Keratinocyte (primary cell): ENCODE data around the gene NAALADL2. TPM values are rescaled to one million over a fixed set of nuclear protein-coding genes. Genes with fewer than 3 reads are reported as not detected.

Experiments used
- DNase-seq: peaks from one replicate; pipeline ENCODE4 v3.0.0-alpha.2; 2011; ENCODE audit warnings: low read depth, missing footprints, low spot score
- FAIRE-seq: peaks from 2 replicates; lab custom pipeline; 2011; peaks lifted over from hg19 to GRCh38; lab: Jason Lieb, UNC
- H2AFZ ChIP-seq: 2 replicates; pipeline ENCODE4 v1.6.0; 2012; ENCODE audit warnings: low read length, control low read depth, inconsistent platforms; ENCODE audit not compliant: control insufficient read depth
- H3K27ac ChIP-seq: 2 replicates; pipeline ENCODE4 v1.5.1; 2011; ENCODE audit warnings: low read length; ENCODE audit not compliant: control insufficient read depth, insufficient read depth
- H3K27me3 ChIP-seq: 3 replicates; pipeline ENCODE4 v1.6.0; 2011; ENCODE audit warnings: low read length; ENCODE audit not compliant: control insufficient read depth, insufficient read depth; ENCODE audit errors: extremely low read depth
- H3K36me3 ChIP-seq, 2 experiments: 2 replicates in 1 of 2; 3 replicates in 1 of 2; pipeline ENCODE4 v1.5.1; 2011; ENCODE audit warnings: low read length in 2 of 2, mild to moderate bottlenecking in 1 of 2; ENCODE audit not compliant: control insufficient read depth in 2 of 2, insufficient read depth in 2 of 2; ENCODE audit errors: extremely low read depth in 1 of 2
- H3K4me1 ChIP-seq: 3 replicates; pipeline ENCODE4 v1.5.1; 2011; ENCODE audit warnings: low read length; ENCODE audit not compliant: control insufficient read depth, insufficient read depth; ENCODE audit errors: extremely low read depth
- H3K4me2 ChIP-seq: 3 replicates; pipeline ENCODE4 v1.6.0; 2011; ENCODE audit warnings: low read depth, low read length; ENCODE audit not compliant: control insufficient read depth, insufficient read depth; ENCODE audit errors: extremely low read depth
- H3K4me3 ChIP-seq, 3 experiments: fragments of 200-600 bp in 1 of 3; sonication (generic) in 1 of 3; 2 replicates in 2 of 3; 3 replicates in 1 of 3; pipeline ENCODE4 v1.5.1; 2011 to 2016; ENCODE audit warnings: low read length in 3 of 3, mild to moderate bottlenecking in 3 of 3, control low read depth in 2 of 3, inconsistent platforms in 1 of 3, low read depth in 1 of 3, mixed read lengths in 1 of 3, mixed run types in 1 of 3, moderate library complexity in 1 of 3; ENCODE audit not compliant: control insufficient read depth in 2 of 3, insufficient read depth in 2 of 3; ENCODE audit errors: extremely low read depth in 1 of 3
- H3K79me2 ChIP-seq: 2 replicates; pipeline ENCODE4 v1.6.0; 2012; ENCODE audit warnings: low read length; ENCODE audit not compliant: control insufficient read depth, insufficient read depth
- H3K9ac ChIP-seq: 3 replicates; pipeline ENCODE4 v1.6.0; 2011; ENCODE audit warnings: low read length; ENCODE audit not compliant: control insufficient read depth, insufficient read depth; ENCODE audit errors: extremely low read depth
- H3K9me1 ChIP-seq: 3 replicates; pipeline ENCODE4 v1.6.0; 2011; ENCODE audit warnings: low read length; ENCODE audit not compliant: control insufficient read depth, insufficient read depth; ENCODE audit errors: extremely low read depth
- H3K9me3 ChIP-seq: 2 replicates; pipeline ENCODE4 v1.5.1; 2012; ENCODE audit warnings: low read depth, low read length; ENCODE audit not compliant: control insufficient read depth
- H4K20me1 ChIP-seq: 3 replicates; pipeline ENCODE4 v1.6.0; 2011; ENCODE audit warnings: low read length; ENCODE audit not compliant: control insufficient read depth, insufficient read depth; ENCODE audit errors: extremely low read depth
- EZH2 ChIP-seq: IDR thresholded peaks from one replicate; pipeline ENCODE4 v1.6.1; 2012; ENCODE audit warnings: inconsistent platforms, mild to moderate bottlenecking, low read length, moderate library complexity
- dilution Hi-C: fragments of 300-500 bp; cut with MboI; formaldehyde crosslinking; loops from one replicate; pipeline ENCODE4 v1.7.0; 2020; ENCODE audit warnings: low sequenced_read_pairs; ENCODE audit not compliant: extremely low pct_ligation_motif_present
- polyA plus RNA-seq, 5 experiments: library from polyadenylated mRNA; depleted of rRNA in 3 of 5; stranded (reverse) in 3 of 5; stranded (forward) in 1 of 5; unstranded in 1 of 5; fragments of >200 nt; gene quantifications; 1 replicate in 1 of 5; 2 replicates in 3 of 5; 3 replicates in 1 of 5; pipeline versions ENCODE4 v1.2.1 to v1.2.3, GENCODE V29; 2011 to 2012; ENCODE audit warnings: missing spikeins in 2 of 5, low read depth in 1 of 5, low replicate concordance in 1 of 5
- TF ChIP-seq, protein P1 (sequence below), 3 experiments: IDR thresholded peaks in 1 of 3; conservative IDR thresholded peaks in 1 of 3; optimal IDR thresholded peaks in 1 of 3; 2 replicates in 2 of 3; 3 replicates in 1 of 3; pipeline versions ENCODE3 to v1.5.1; 2011; ENCODE audit warnings: low read length in 3 of 3, mild to moderate bottlenecking in 3 of 3, moderate library complexity in 2 of 3, control low read depth in 1 of 3, inconsistent platforms in 1 of 3; ENCODE audit not compliant: insufficient read depth in 2 of 3; ENCODE audit errors: extremely low read depth in 1 of 3

Gene NAALADL2
- polyA plus RNA-seq, 1 donor (not counting 4 experiments of a cell fraction or from before 2014, with no cell fraction given): 0.75 TPM

DNA sequence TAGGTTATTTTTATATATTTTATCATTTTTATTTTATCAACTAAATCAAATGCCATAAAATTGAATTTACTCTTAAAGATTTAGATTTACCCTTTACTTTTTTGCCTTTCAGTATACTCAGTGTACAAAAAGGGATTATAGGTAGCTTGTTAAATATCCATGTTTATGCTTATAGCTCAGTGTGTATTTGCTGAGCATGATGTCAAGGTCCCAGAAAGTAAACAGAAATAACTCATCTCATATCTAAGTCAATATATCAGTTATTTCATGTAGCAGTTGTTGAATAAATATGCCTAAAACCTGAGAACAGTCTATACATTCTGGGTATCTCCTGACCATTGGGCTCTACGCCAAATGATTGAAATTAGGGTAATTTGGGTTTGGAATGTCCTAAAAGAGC is 693.8 kb downstream of the NAALADL2 start:
- dilution Hi-C loops: no loop called here
- no peak for DNase-seq
- H3K27ac ChIP-seq: no peak overlapping the region
- H3K27me3 ChIP-seq: no peaks in the 10 kb centered on the region
- H3K9me1 ChIP-seq: no peaks in the 10 kb centered on the region
- no peak overlapping the region for H3K4me3 ChIP-seq
- H3K4me1 ChIP-seq: no peaks in the 10 kb centered on the region
- H3K36me3 ChIP-seq: no peaks in the 10 kb centered on the region
- no peak overlapping the region for H2AFZ ChIP-seq
- no peaks in the 10 kb centered on the region for H3K79me2 ChIP-seq
- FAIRE-seq: no peak
- H3K4me2 ChIP-seq: no peak overlapping the region
- no peaks in the 10 kb centered on the region for H4K20me1 ChIP-seq
- H3K9ac ChIP-seq: no peak overlapping the region
- TF ChIP-seq, protein P1, sequence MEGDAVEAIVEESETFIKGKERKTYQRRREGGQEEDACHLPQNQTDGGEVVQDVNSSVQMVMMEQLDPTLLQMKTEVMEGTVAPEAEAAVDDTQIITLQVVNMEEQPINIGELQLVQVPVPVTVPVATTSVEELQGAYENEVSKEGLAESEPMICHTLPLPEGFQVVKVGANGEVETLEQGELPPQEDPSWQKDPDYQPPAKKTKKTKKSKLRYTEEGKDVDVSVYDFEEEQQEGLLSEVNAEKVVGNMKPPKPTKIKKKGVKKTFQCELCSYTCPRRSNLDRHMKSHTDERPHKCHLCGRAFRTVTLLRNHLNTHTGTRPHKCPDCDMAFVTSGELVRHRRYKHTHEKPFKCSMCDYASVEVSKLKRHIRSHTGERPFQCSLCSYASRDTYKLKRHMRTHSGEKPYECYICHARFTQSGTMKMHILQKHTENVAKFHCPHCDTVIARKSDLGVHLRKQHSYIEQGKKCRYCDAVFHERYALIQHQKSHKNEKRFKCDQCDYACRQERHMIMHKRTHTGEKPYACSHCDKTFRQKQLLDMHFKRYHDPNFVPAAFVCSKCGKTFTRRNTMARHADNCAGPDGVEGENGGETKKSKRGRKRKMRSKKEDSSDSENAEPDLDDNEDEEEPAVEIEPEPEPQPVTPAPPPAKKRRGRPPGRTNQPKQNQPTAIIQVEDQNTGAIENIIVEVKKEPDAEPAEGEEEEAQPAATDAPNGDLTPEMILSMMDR (optimal IDR thresholded peaks at IDR 0.05 in 1 of 3, IDR thresholded peaks at IDR 0.05 in 1 of 3, conservative IDR thresholded peaks at IDR 0.05 in 1 of 3; ENCODE audit: extremely low read depth in 1 of 3, insufficient read depth in 2 of 3, low read length in 3 of 3): no peak
- no peak for TF ChIP-seq EZH2
- H3K9me3 ChIP-seq: no peaks in the 10 kb centered on the region

- Histone ChIP-seq H3K9me1 (no peaks in the 10 kb centered on the region), H3K4me1 (no peaks in the 10 kb centered on the region), H3K9me3 (no peaks in the 10 kb centered on the region), H4K20me1 (no peaks in the 10 kb centered on the region), H3K27ac (no peak overlapping the region), H3K79me2 (no peaks in the 10 kb centered on the region), H2AFZ (no peak overlapping the region), H3K36me3 (no peaks in the 10 kb centered on the region), H3K9ac (no peak overlapping the region), H3K27me3 (no peaks in the 10 kb centered on the region), H3K4me2 (no peak overlapping the region), H3K4me3 (no peak overlapping the region)
- no peak for FAIRE-seq
- no peak for DNase-seq
- dilution Hi-C loops: no loop called here
- no peak for TF ChIP-seq EZH2
- TF ChIP-seq, protein P1 (optimal IDR thresholded peaks at IDR 0.05 in 1 of 3, IDR thresholded peaks at IDR 0.05 in 1 of 3, conservative IDR thresholded peaks at IDR 0.05 in 1 of 3; ENCODE audit: extremely low read depth in 1 of 3, insufficient read depth in 2 of 3, low read length in 3 of 3): no peak
Measured at GRCh38 chr3:175554801-175555200, 695.7 kb downstream of the NAALADL2 start.
